Heart left ventricle (tissue), 13 donors: ENCODE results near the gene UBE2B.

Source experiments
- CTCF ChIP-seq, 12 donors: fragments of 200-600 bp; sonication (generic) in 4 of 12; IDR thresholded peaks; one replicate each; pipeline versions ENCODE4 v1.5.0 to v1.8.0; 2018 to 2022; ENCODE audit warnings: antibody characterized with exemption in 12 of 12, mild to moderate bottlenecking in 5 of 12
- POLR2A ChIP-seq, 2 donors: fragments of 450-650 bp; IDR thresholded peaks; one replicate each; pipeline ENCODE4 v1.6.1; 2017; ENCODE audit warnings: antibody characterized with exemption in 2 of 2, mild to moderate bottlenecking in 2 of 2, moderate library complexity in 2 of 2
- donor health status: ischemic (EF 13 %, LVEDD 7.1; RV severe dilation, severe dysfunction).
- donor health status: DM: no; HTN: yes; CAD: no.
- donor health status: DM: no; HTN: no; CAD: no.
- donor health status: ischemic (EF 25% LVEDD 6.9; RV normal size, moderate dysfunction).
- donor health status: ischemic (EF 25% LVEDD 5.7; RV mildly dilated, moderate dysfunction).
- donor health status: ischemic (EF 35%, LVEDD 5.7; RV mildly dilated, moderate dysfunction).
- donor health status: nonischemic (EF 11% LVEDD 7.7; RV severe dilation, severe dysfunction).
- donor health status: DM: yes; HTN: yes; CAD: no.
- donor health status: PGD.
- donor health status: ischemic (EF 29% LVEDD 5.4; RV normal size, mild dysfunction).
- donor health status: nonischemic (EF 23%, LVEDD 6.1; RV moderate dilation, normal function).

GRCh38 chr5:134355681-134356080 lies 15.7 kb upstream of the UBE2B start:
- no peak for TF ChIP-seq CTCF (IDR thresholded peaks at IDR 0.05)
- no peak for TF ChIP-seq POLR2A (IDR thresholded peaks at IDR 0.05)
